HepG2 (cell line): ENCODE measurements around the gene USP2. TPM values are rescaled to one million over a fixed set of nuclear protein-coding genes. Genes with fewer than 3 reads are reported as not detected.

Experiments
- ATAC-seq: fragments of 200-7000 bp; cut with Tn5 transposase; 3 replicates; pipeline ENCODE4 v1.9.1; 2020; ENCODE audit warnings: mild to moderate bottlenecking, moderate library complexity
- BruUV-seq: library from RNA; stranded (reverse); fragments of 400-500 nt; replicated peaks from 2 replicates; lab custom pipeline; 2021; lab: Mats Ljungman, UMichigan
- CTCF ChIA-PET: fragments of 300-600 bp; formaldehyde crosslinking; extraction: SDS; loops from one replicate; lab custom pipeline; 2021; ENCODE audit warnings: low total read pairs, inconsistent platforms, low intra/inter-chr PET ratio; lab: Yijun Ruan, JAX
- POLR2A ChIA-PET: fragments of 350-600 bp; sonication (Branson Sonifier 250); formaldehyde crosslinking; loops from one replicate; lab custom pipeline; 2020; ENCODE audit warnings: antibody characterized with exemption, inconsistent platforms; lab: Yijun Ruan, JAX
- DNase-seq: peaks from one replicate; pipeline ENCODE4 v3.0.0-alpha.2; 2015; ENCODE audit warnings: low spot score
- FAIRE-seq: peaks from 3 replicates; lab custom pipeline; 2011; peaks lifted over from hg19 to GRCh38; lab: Jason Lieb, UNC
- H2AFZ ChIP-seq: one replicate; pipeline ENCODE4 v1.6.1; 2011; ENCODE audit warnings: low read length, inconsistent platforms
- H3K27ac ChIP-seq: fragments of 300-600 bp; 3 replicates; pipeline ENCODE4 v1.8.0; 2011; ENCODE audit warnings: mixed run types, mild to moderate bottlenecking, mixed read lengths, low read length, inconsistent platforms; ENCODE audit not compliant: insufficient read depth; ENCODE audit errors: extremely low read length
- H3K27me3 ChIP-seq, 2 experiments: fragments of 200-600 bp in 1 of 2; 2 replicates in 1 of 2; 3 replicates in 1 of 2; pipeline versions ENCODE4 v1.6.0 to v1.8.0; 2011; ENCODE audit warnings: low read length in 2 of 2, mild to moderate bottlenecking in 2 of 2, moderate library complexity in 2 of 2, inconsistent platforms in 1 of 2; ENCODE audit not compliant: insufficient read depth in 2 of 2, control insufficient read depth in 1 of 2
- H3K36me3 ChIP-seq, 2 experiments: fragments of 200-600 bp in 1 of 2; replicated peaks in 1 of 2; 2 replicates in 1 of 2; 3 replicates in 1 of 2; pipeline versions ENCODE4 v1.5.1 to v1.8.0; 2011; ENCODE audit warnings: low read length in 2 of 2, inconsistent platforms in 1 of 2; ENCODE audit not compliant: insufficient read depth in 2 of 2, control insufficient read depth in 1 of 2
- H3K4me1 ChIP-seq: 2 replicates; pipeline ENCODE4 v1.5.1; 2012; ENCODE audit warnings: low read length, inconsistent platforms; ENCODE audit not compliant: insufficient read depth
- H3K4me2 ChIP-seq: 2 replicates; pipeline ENCODE4 v1.6.0; 2011; ENCODE audit warnings: low read depth, low read length, inconsistent platforms
- H3K4me3 ChIP-seq, 3 experiments: fragments of 200-600 bp in 1 of 3; sonication (generic), shearing (Covaris generic) in 1 of 3; replicated peaks in 1 of 3; 2 replicates each; pipeline ENCODE4 v1.5.1; 2011 to 2016; ENCODE audit warnings: low read length in 3 of 3, inconsistent platforms in 2 of 3, low read depth in 2 of 3, mild to moderate bottlenecking in 2 of 3, control low read depth in 1 of 3, mixed read lengths in 1 of 3; ENCODE audit not compliant: insufficient read depth in 1 of 3
- H3K79me2 ChIP-seq: one replicate; pipeline ENCODE4 v1.6.1; 2011; ENCODE audit warnings: low read length, inconsistent platforms; ENCODE audit not compliant: insufficient read depth
- H3K9ac ChIP-seq: 2 replicates; pipeline ENCODE4 v1.6.0; 2011; ENCODE audit warnings: mild to moderate bottlenecking, low read depth, low read length, inconsistent platforms; ENCODE audit not compliant: insufficient read depth
- H3K9me3 ChIP-seq: 2 replicates; pipeline ENCODE4 v1.5.1; 2012; ENCODE audit warnings: mild to moderate bottlenecking, low read length
- H4K20me1 ChIP-seq: 2 replicates; pipeline ENCODE4 v1.6.0; 2011; ENCODE audit warnings: inconsistent platforms, mild to moderate bottlenecking, low read length, moderate library complexity; ENCODE audit not compliant: insufficient read depth
- CTCF ChIP-seq: sonication (generic); formaldehyde crosslinking; IDR thresholded peaks from 2 replicates; pipeline ENCODE4 v1.5.0; 2020; ENCODE audit warnings: mild to moderate bottlenecking, missing genetic modification reagents, moderate library complexity
- SMC3 ChIP-seq: IDR thresholded peaks from 2 replicates; pipeline ENCODE4 v1.6.1; 2011; ENCODE audit warnings: low read length, improper control_type of control experiment
- TP53 ChIP-seq: sonication (generic); formaldehyde crosslinking; conservative IDR thresholded peaks from 2 replicates; pipeline ENCODE4 v1.4.0; 2020; ENCODE audit warnings: missing genetic modification reagents
- ZNF264 ChIP-seq: sonication (generic); formaldehyde crosslinking; IDR thresholded peaks from 2 replicates; pipeline ENCODE4 v1.4.0; 2020; ENCODE audit warnings: missing genetic modification reagents
- ZNF276 ChIP-seq: sonication (generic); formaldehyde crosslinking; IDR thresholded peaks from 2 replicates; pipeline ENCODE4 v1.4.0; 2020; ENCODE audit warnings: mild to moderate bottlenecking, low read depth, missing genetic modification reagents
- WGBS: methylation state at CpG from one replicate; pipeline ENCODE4 v1.1.6; 2017; ENCODE audit warnings: low lambda C conversion rate; 5-methylcytosine and 5-hydroxymethylcytosine counted together
- in situ Hi-C: cut with HindIII; loops from 2 replicates; pipeline ENCODE4 v1.10.0; 2017; ENCODE audit warnings: low pct_unique_long_range_greater_than_20kb; ENCODE audit not compliant: extremely low pct_ligation_motif_present
- intact Hi-C: fragments of 100-400 bp; cut with micrococcal nuclease; formaldehyde crosslinking; loops from one replicate; pipeline ENCODE4 v1.10.0; 2022; ENCODE audit not compliant: unreplicated experiment
- polyA plus RNA-seq, 8 experiments: library from polyadenylated mRNA; depleted of rRNA in 3 of 8; stranded (reverse) in 7 of 8; unstranded in 1 of 8; fragments of >200 nt; fragmentation: Illumina TruSeq in 4 of 8; extraction: Trizol in 4 of 8; gene quantifications; 2 replicates each; pipeline versions ENCODE4 v1.2.1 to v1.2.3, GENCODE V29; 2011 to 2016; ENCODE audit warnings: low read depth in 4 of 8, missing spikeins in 1 of 8, mixed read lengths in 1 of 8; ENCODE audit not compliant: insufficient read depth in 1 of 8
- total RNA-seq, 5 experiments: library from RNA; depleted of rRNA; stranded (reverse); fragments of >200 nt; fragmentation: Illumina TruSeq; extraction: Trizol; gene quantifications; 2 replicates each; pipeline ENCODE4 v1.2.3, GENCODE V29; 2016; ENCODE audit warnings: low read depth in 1 of 5

Gene USP2
- total and polyA plus RNA-seq, 2 of the 13 experiments (the other 11 are each of a cell fraction or from before 2014, with no cell fraction given): 2.5 to 6.0 TPM

- CTCF ChIA-PET: no interaction called here
- intact Hi-C loops: no loop called here
- Histone ChIP-seq H3K4me3 (no peak overlapping the region), H3K36me3 (no peaks in the 10 kb centered on the region; a peak in 1 of 5 replicates), H3K27ac (no peak overlapping the region), H3K4me2 (no peak overlapping the region), H2AFZ (no peak overlapping the region), H3K27me3 (no peaks in the 10 kb centered on the region; a peak in 1 of 5 replicates), H3K4me1 (no peaks in the 10 kb centered on the region), H3K9me3 (no peaks in the 10 kb centered on the region), H3K79me2 (no peaks in the 10 kb centered on the region), H4K20me1 (no peaks in the 10 kb centered on the region; the same call in 1 of the 2 replicates), H3K9ac (no peak overlapping the region)
- in situ Hi-C loops: no loop called here
- DNase-seq: no peak
- no TSS peak for BruUV-seq
- no peak for TF ChIP-seq TP53 (CRISPR knock-in tag)
- peak; percentile 16; the same call in 1 of the 2 replicates for TF ChIP-seq CTCF (CRISPR knock-in tag)
- 0 out of 2 replicates have a peak, but pooled peaks have one; percentile 11 for TF ChIP-seq SMC3
- peak; percentile 53 for FAIRE-seq
- ATAC-seq: peak; percentile 79
- POLR2A ChIA-PET: interaction anchor here (0.6 to 1.1 kb wide), 2 partner anchors 9 to 85 kb away, joined by 3 read pairs; partner anchors contain the start of gene USP2
- WGBS: 58% methylated on average over 5 of the region's 5 CpGs
Measured at GRCh38 chr11:119389611-119390254, 8.2 kb upstream of the USP2 start.

DNA sequence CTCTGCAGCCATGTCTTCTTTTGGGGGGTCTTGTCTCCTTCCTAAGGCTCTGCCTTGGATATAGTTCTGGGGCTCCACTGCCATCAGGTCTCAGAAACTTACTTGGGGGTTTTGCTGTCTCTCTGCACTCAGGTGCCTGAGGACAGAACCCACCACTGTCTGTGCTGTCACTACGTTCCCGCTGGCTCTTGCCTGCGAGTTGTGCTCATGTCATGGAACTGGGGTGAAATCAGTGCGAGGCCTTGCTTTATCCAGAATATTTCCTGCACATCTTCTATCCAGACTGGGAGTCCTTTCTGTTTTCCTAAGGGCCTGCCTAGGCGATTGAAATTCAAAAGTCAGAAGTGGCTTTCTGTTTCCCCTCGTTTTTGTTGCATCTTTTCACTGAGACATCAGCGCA lies 6.6 kb upstream of the USP2 start:
- Histone ChIP-seq H3K4me2 (no peak overlapping the region), H3K9me3 (no peaks in the 10 kb centered on the region), H3K27me3 (no peaks in the 10 kb centered on the region; a peak in 1 of 5 replicates), H4K20me1 (no peaks in the 10 kb centered on the region; the same call in 1 of the 2 replicates), H3K9ac (no peak overlapping the region), H3K4me1 (peaks cover 11% of the 10 kb centered on the region), H3K79me2 (no peaks in the 10 kb centered on the region), H3K4me3 (no peak overlapping the region), H3K36me3 (no peaks in the 10 kb centered on the region), H3K27ac (no peak overlapping the region), H2AFZ (no peak overlapping the region)
- POLR2A ChIA-PET: no interaction called here
- WGBS: 87% methylated on average over 7 of the region's 7 CpGs
- TF ChIP-seq ZNF276 (CRISPR knock-in tag) (no peak), ZNF264 (CRISPR knock-in tag) (no peak)
- DNase-seq: no peak
- BruUV-seq: no TSS peak
- in situ Hi-C loops (no loop called here), intact Hi-C loops (no loop called here)
- no peak for ATAC-seq
- FAIRE-seq: no peak
- CTCF ChIA-PET: no interaction called here
